Measurements from ENCODE around the gene TPMT.
"Not testable (repeated sequence)": the region's sequence is repeated elsewhere in the genome, so short reads cannot be mapped to it uniquely, and the experiment has no call there.

The TPMT gene

DNA sequence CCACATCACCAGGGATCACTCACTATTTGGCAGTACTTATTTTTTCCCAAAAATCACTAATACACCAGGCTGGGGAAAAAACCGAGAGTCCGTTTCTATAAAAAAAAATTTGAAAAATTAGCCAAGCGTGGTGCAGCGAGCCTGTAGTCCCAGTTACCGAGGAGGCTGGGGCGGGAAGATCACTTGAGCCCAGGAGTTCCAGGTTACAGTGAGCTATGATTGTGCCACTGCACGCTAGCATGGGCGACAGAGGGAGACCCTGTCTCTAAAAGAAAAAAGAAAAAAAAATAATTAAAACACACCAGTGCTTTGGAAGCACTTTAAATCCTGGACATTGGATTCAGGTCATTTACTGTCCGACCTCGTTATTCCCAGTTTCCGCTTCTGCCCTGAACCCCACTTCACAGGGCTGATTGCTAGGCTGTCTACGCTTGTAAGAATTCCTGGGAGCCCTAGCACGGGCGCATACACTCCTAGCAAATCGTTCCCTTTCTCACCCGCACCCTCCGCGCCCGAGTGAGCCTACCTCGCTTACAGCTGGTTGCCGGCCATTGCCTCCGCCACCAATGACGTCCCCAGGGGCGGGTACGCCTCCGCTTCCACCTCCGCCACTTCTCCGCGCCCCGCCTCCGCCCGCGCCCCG is at the start of gene TPMT:
Gene TPMT, minus strand, starts transcription at position 571 of the 643 bp plus-strand sequence. CDS start 5,950 bp downstream, outside the sequence.
- no peak for DNase-seq (ENCODE audit: low read depth in 2 of 2)

GRCh38 chr6:18203786-18204185 is 48.9 kb upstream of the TPMT start:
- DNase-seq (ENCODE audit: low read depth in 2 of 2): no peak

DNA sequence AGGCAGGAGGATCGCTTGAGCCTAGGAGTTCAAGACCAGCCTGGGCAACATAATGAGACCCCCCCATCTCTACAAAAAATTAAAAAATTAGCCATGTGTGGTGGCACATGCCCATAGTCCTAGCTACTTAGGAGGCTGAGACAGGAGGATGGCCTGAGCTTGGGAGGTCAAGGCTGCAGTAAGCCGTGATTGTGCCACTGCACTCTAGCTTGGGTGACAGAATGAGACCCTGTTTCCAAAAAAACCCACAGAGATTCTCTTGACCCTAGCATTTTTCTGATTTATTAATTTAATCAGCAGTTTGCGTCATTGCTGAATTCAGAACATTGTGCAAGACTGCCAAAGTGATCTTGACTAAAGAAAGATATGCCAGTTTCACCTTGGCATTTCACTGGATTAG is 37.1 kb upstream of the TPMT start:
- DNase-seq (ENCODE audit: low read depth in 2 of 2): no peak

DNA sequence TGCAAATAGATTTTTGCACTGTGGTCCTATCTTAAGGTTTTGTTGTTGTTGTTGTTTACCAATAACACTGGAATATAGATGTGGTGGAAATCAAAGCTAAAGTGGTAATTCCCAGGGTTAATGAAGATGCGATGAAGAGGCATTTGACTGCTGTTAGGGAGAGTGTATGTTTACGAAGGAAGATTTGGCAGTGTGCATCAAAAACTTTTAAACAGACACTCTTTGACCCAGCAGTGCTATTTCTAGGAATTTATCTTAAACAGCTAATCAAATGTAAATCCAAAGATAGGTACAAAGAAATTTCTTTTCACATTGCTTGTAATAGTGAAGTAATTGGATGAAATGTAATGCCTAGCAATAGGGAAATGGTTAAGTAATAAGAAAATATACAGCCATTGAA is 34.3 kb upstream of the TPMT start:
- no peak for DNase-seq (ENCODE audit: low read depth in 2 of 2)

GRCh38 chr6:18187701-18188100 is 32.8 kb upstream of the TPMT start:
- no peak for DNase-seq (ENCODE audit: low read depth in 2 of 2)

GRCh38 chr6:18186540-18187250 is 31.8 kb upstream of the TPMT start:
- no peak for DNase-seq (ENCODE audit: low read depth in 2 of 2)

DNA sequence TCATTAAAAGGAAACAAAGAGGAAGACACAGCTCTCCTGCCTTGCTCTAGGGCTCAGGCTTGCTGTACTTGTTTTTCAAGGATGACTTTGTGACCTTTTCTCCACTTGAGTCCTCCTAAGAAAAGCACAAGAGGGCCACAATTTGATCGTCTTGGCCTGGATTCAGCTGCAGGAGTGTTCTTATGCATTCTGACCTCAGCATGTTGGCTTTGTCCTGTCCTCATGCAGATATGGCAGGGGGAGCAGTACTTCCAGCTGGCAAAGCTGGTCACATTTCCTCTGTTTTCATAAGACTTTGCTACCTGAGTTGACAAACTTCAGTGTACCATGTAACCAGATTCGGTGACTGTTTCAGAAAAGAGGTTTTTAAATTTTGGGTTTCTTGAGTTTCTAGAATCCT is 31.2 kb upstream of the TPMT start:
- no peak for DNase-seq (ENCODE audit: low read depth in 2 of 2)

DNA sequence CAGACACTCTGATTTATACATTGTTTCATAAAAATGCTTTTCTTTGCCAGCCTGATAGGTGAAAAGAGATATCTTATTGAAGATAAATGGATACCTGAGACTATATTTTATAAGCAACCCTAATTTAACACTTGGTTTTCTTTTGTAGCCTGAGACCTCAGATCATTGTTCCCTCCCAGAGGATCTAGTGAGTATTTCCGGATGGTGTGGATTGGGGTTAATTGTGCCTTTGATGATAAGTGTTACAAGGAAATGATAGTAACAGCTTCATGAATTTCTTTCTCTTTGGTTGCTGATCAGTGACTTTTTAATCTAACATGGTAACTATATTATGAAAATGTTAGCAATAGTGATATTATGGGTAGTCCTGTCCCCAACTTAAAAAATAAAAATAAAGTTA is 30.7 kb upstream of the TPMT start:
- no peak for DNase-seq (ENCODE audit: low read depth in 2 of 2)

- no peak for DNase-seq (ENCODE audit: low read depth in 2 of 2)
These were observed 28.9 kb upstream of the TPMT start for GRCh38 chr6:18183766-18184165.

- DNase-seq (ENCODE audit: low read depth in 2 of 2): no peak
These were observed 27.7 kb upstream of the TPMT start for GRCh38 chr6:18182568-18182967.

- DNase-seq (ENCODE audit: low read depth in 2 of 2): no peak
These were observed 25.0 kb upstream of the TPMT start for GRCh38 chr6:18179770-18180356.

DNA sequence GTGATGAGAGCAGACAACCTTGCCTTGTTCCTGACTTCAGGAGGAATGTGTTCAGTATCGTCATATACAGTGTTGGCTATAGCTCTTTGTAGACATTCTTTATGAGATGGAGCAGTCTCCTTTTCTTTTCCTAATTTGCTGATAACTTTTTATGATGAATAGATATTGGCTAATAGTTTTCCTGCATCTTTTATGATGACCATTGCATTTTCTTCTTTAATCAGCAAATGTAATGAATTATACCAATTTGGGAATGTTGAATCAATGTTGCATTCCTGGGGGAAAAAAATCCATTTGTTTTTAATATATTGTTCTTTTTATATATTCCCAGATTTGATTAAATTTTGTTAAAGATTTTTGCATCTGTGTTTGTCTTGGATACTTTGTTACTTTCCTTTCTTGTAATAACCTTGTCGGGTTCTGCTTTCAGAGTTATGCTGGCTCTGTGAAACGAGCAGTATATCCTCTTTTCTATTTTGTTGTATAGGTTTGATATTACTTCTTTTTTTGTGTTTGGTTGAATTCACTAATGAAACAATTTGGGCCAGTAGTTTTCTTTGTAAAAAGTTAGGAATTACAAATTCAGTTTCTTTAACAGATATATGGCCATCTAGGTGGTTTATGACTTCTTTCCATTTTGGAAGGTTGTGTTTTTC is 24.2 kb upstream of the TPMT start:
- no peak for DNase-seq (ENCODE audit: low read depth in 2 of 2)

GRCh38 chr6:18177286-18177965 is 22.5 kb upstream of the TPMT start:
- no peak for DNase-seq (ENCODE audit: low read depth in 2 of 2)

GRCh38 chr6:18176198-18176597 is 21.3 kb upstream of the TPMT start:
- DNase-seq (ENCODE audit: low read depth in 2 of 2): not testable (repeated sequence)

DNA sequence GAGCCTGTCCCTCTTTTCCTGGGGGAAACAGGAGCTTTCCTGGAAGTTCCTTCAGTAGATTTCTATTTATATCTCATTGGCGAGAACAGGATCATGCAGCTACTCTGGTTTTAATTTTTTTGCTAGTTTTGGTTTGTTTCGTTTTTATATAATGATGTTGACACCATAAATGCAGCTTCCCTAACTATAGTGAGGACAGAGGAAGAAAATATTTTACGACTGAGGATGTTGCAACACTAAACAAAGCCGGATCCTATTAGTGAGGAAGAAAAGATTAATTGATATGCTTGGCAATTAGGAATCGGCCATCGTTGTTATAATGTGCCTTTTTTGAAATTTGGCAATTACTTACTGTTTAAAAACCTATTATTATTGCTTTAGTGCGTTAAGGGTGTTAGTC is 17.0 kb upstream of the TPMT start:
- DNase-seq (ENCODE audit: low read depth in 2 of 2): no peak

DNA sequence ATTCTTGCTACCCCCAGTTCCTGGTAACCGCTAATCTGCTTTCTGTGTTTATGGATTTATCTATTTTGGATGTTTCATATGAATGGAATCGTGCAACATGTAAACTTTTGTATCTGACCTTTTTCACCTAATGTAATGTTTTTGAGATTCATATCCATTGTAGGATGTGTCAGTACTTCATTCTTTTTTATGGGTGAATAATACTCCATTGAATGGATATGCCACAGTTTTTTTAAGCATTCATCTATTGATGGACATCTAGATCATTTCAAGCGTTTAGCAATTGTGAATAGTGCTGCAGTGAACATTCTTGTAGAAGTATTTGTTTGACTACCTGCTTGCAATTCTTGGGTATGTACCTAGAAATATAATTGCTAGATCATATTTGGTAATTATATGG is 13.4 kb upstream of the TPMT start:
- no peak for DNase-seq (ENCODE audit: low read depth in 2 of 2)

DNA sequence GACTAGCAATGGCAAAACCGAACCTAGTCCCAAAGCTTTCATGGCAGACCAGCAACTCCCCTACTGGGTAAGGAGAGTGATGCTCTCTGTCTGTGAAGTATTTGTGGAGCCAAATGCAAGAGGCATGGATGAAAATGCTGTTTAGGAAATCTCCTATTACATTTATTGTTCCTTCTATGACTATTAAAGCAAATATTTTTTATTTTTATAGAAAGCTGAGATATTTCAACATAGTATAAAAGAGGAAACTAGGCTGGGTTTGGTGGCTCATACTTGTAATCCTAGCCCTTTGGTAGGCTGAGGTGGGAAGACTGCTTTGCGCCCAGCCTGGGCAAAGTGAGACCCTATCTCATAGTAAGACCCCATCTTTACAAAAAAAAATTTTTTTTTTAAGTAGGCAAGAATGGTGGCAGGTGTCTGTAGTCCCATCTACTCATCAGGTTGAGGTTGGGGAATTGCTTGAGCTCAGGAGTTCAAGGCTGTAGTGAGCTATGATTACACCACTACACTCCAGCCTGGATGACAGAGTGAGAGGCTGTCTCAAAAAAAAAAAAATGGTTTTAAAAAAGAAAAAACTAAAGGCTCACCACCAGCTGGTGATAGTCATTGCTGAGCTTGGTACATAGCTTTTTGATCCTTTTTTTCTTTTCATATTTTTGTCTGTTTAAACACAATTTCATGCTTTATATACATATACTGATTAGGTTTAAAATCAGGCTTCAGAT is 11.6 kb upstream of the TPMT start:
- DNase-seq (ENCODE audit: low read depth in 2 of 2): no peak

GRCh38 chr6:18165751-18166150 is 10.9 kb upstream of the TPMT start:
- DNase-seq (ENCODE audit: low read depth in 2 of 2): no peak

- no peak for DNase-seq (ENCODE audit: low read depth in 2 of 2)
These were observed 7.5 kb upstream of the TPMT start for GRCh38 chr6:18162401-18162800.

GRCh38 chr6:18161431-18161830 is 6.6 kb upstream of the TPMT start:
- no peak for DNase-seq (ENCODE audit: low read depth in 2 of 2)

DNA sequence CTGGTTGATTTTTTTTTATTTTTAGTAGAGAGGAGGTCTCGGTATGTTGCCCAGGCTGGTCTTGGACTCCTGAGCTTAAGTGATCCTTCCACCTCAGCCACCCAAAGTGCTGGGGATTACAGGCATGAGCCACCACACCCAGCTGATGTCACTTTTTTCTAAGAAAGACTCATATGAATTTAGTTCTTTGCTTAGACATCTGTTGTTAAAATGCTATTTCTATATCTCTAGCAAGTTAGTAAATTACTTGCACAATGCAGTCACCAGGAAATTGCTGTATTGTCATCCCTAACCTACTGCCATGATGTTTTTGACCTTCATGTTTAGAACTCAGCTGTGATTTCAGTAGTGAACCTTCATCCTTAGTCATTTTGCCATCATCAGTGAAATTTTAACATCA is 6.0 kb upstream of the TPMT start:
- no peak for DNase-seq (ENCODE audit: low read depth in 2 of 2)
